Stimulated activated naive CD4-positive, alpha-beta T cell treated with Interleukin-2 at 50 U/mL for 16 hours (primary cell): Measurements from ENCODE around the gene LRIG1.

Source experiments
- DNase-seq: peaks from one replicate; lab custom pipeline; 2025; lab: John Stamatoyannopoulos, UW

Gene LRIG1

GRCh38 chr3:66506154-66506553 lies 5.3 kb upstream of the LRIG1 start:
- DNase-seq: no peak

GRCh38 chr3:66504850-66505641 lies 4.2 kb upstream of the LRIG1 start:
- no peak for DNase-seq

- no peak for DNase-seq
Measured at GRCh38 chr3:66502981-66503380, 2.2 kb upstream of the LRIG1 start.

GRCh38 chr3:66502245-66502874 lies 1.5 kb upstream of the LRIG1 start:
- DNase-seq: no peak

- no peak for DNase-seq
Measured at GRCh38 chr3:66501483-66502244, 842 bp upstream of the LRIG1 start.

GRCh38 chr3:66499881-66500575 lies 794 bp downstream of the LRIG1 start:
- peak; percentile 56 for DNase-seq

- no peak for DNase-seq
Measured at GRCh38 chr3:66498687-66499621, 1.9 kb downstream of the LRIG1 start.

- no peak for DNase-seq
Measured at GRCh38 chr3:66497985-66498671, 2.7 kb downstream of the LRIG1 start.

- no peak for DNase-seq
Measured at GRCh38 chr3:66497288-66497984, 3.4 kb downstream of the LRIG1 start.

GRCh38 chr3:66496746-66497145 lies 4.1 kb downstream of the LRIG1 start:
- no peak for DNase-seq

- DNase-seq: no peak
Measured at GRCh38 chr3:66496301-66496700, 4.5 kb downstream of the LRIG1 start.

GRCh38 chr3:66495668-66496045 lies 5.2 kb downstream of the LRIG1 start:
- DNase-seq: no peak

GRCh38 chr3:66494959-66495667 lies 5.7 kb downstream of the LRIG1 start:
- DNase-seq: no peak

- no peak for DNase-seq
Measured at GRCh38 chr3:66493458-66494099, 7.2 kb downstream of the LRIG1 start.

- no peak for DNase-seq
Measured at GRCh38 chr3:66492672-66493071, 8.2 kb downstream of the LRIG1 start.

GRCh38 chr3:66492071-66492470 lies 8.8 kb downstream of the LRIG1 start:
- no peak for DNase-seq

GRCh38 chr3:66490984-66491383 lies 9.8 kb downstream of the LRIG1 start:
- DNase-seq: no peak

GRCh38 chr3:66490214-66490613 lies 10.6 kb downstream of the LRIG1 start:
- no peak for DNase-seq

- no peak for DNase-seq
Measured at GRCh38 chr3:66489581-66489980, 11.2 kb downstream of the LRIG1 start.
